ENCODE measurements around the gene ZNF790.
"Not testable (repeated sequence)": the region's sequence is repeated elsewhere in the genome, so short reads cannot be mapped to it uniquely, and the experiment has no call there.

The ZNF790 gene

GRCh38 chr19:36837906-36838783, at the start of gene ZNF790:
Gene ZNF790 (minus strand): TSS chr19:36838387. CDS start chr19:36825619, 12,768 bp downstream.
- peak; percentile 89 for DNase-seq

GRCh38 chr19:36876993-36877938, 39.1 kb upstream of the ZNF790 start:
- DNase-seq: no peak

GRCh38 chr19:36851898-36852297, 13.7 kb upstream of the ZNF790 start:
- DNase-seq: no peak

GRCh38 chr19:36850559-36851442, 12.6 kb upstream of the ZNF790 start, which contains the start of gene ZNF345:
Gene ZNF345 (plus strand): TSS chr19:36850876. CDS start chr19:36876831, 25,955 bp downstream.
- peak; percentile 93 for DNase-seq

GRCh38 chr19:36849701-36850558, 11.7 kb upstream of the ZNF790 start:
- DNase-seq: peak; percentile 92

- DNase-seq: no peak
Observed at GRCh38 chr19:36847968-36848367, 9.8 kb upstream of the ZNF790 start.

- DNase-seq: no peak
Observed at GRCh38 chr19:36838784-36839324, 667 bp upstream of the ZNF790 start.

GRCh38 chr19:36837176-36837905, 846 bp downstream of the ZNF790 start:
- DNase-seq: no peak

- DNase-seq: no peak
Observed at GRCh38 chr19:36833430-36833829, 4.8 kb downstream of the ZNF790 start.

GRCh38 chr19:36821758-36822157, 16.4 kb downstream of the ZNF790 start:
- DNase-seq: no peak

GRCh38 chr19:36819130-36819630, 19.0 kb downstream of the ZNF790 start:
- DNase-seq: no peak

GRCh38 chr19:36807029-36807428, 31.2 kb downstream of the ZNF790 start:
- DNase-seq: no peak

GRCh38 chr19:36805364-36805763, 32.8 kb downstream of the ZNF790 start:
- DNase-seq: no peak

- DNase-seq: no peak
Observed at GRCh38 chr19:36797786-36798108, 40.4 kb downstream of the ZNF790 start.

GRCh38 chr19:36796714-36796992, 41.5 kb downstream of the ZNF790 start:
- no peak for DNase-seq

GRCh38 chr19:36791420-36792141, 46.6 kb downstream of the ZNF790 start:
- not testable (repeated sequence) for DNase-seq

- no peak for DNase-seq
Observed at GRCh38 chr19:36775768-36776167, 62.4 kb downstream of the ZNF790 start.

GRCh38 chr19:36773223-36773579, 65.0 kb downstream of the ZNF790 start:
- no peak for DNase-seq

- peak; percentile 93 for DNase-seq
Observed at GRCh38 chr19:36772311-36773222, 65.6 kb downstream of the ZNF790 start, which contains the start of gene ZNF850. Gene ZNF850 (minus strand): TSS chr19:36772807. CDS start chr19:36762606, 10,201 bp downstream.

Measured in activated CD4-positive, alpha-beta T cell treated with anti-CD3 and anti-CD28 coated beads, Interleukin-2, Interleukin-6, amounts not matched to agents 100 ng/mL and 50 ng/mL, durations not matched to agents 16 hours and 8 hours (primary cell).